ENCODE measurements around the gene TNFAIP8L1. TPM values are rescaled to one million over a fixed set of nuclear protein-coding genes. Genes with fewer than 3 reads are reported as not detected.

TNFAIP8L1 gene
- polyA plus RNA-seq, 1 donor (not counting 4 experiments of a cell fraction or from before 2014, with no cell fraction given): 4.7 TPM

DNA sequence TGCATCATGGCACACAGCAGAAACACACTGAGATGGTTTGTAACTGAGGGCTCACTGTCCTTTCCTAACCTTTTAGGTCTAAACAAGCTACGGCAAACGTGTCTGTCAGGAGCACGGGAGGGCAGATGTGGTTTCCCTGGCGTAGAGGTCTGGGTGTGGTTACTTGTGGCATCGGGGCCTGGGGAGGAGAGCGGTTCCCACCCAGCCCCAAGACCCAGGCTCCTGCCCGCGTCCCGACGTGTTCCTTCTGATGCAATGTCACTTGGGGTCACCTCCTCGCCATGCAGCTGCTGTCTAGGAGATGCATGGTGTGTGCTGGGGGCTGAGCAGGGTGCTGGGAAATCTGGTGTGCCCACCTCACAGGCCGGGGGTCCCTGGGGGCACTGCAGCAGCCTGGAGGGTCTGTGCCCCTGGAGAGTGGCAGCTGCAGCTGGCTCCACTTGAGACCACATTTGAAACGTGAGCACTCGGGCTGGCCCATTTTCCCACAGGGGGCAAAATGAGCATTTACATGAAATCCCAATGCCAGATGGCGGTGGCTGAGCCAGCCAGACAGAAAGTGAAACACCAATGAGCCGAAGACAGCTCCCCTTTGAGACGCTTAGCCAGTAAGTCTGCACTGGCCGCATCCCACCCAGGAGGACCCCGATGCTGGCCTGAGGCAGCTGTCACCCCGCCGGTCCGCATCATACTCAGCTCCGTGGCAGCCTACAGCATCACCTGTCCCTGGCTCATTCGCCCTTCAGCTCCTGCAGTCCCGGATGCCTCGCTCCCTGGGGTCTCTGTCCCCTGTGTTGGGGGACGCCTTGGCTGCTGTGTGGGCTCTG is 53.1 kb downstream of the TNFAIP8L1 start:
- H3K9ac ChIP-seq (ENCODE audit: control insufficient read depth, extremely low read depth, insufficient read depth, low read length): no peak overlapping the region
- no peaks in the 10 kb centered on the region for H3K9me3 ChIP-seq (ENCODE audit: control insufficient read depth, low read depth, low read length)
- peaks cover 10% of the 10 kb centered on the region for H3K79me2 ChIP-seq (ENCODE audit: control insufficient read depth, insufficient read depth, low read length)
- DNase-seq (ENCODE audit: low read depth, low spot score): no peak
- TF ChIP-seq, protein P1, sequence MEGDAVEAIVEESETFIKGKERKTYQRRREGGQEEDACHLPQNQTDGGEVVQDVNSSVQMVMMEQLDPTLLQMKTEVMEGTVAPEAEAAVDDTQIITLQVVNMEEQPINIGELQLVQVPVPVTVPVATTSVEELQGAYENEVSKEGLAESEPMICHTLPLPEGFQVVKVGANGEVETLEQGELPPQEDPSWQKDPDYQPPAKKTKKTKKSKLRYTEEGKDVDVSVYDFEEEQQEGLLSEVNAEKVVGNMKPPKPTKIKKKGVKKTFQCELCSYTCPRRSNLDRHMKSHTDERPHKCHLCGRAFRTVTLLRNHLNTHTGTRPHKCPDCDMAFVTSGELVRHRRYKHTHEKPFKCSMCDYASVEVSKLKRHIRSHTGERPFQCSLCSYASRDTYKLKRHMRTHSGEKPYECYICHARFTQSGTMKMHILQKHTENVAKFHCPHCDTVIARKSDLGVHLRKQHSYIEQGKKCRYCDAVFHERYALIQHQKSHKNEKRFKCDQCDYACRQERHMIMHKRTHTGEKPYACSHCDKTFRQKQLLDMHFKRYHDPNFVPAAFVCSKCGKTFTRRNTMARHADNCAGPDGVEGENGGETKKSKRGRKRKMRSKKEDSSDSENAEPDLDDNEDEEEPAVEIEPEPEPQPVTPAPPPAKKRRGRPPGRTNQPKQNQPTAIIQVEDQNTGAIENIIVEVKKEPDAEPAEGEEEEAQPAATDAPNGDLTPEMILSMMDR (optimal IDR thresholded peaks at IDR 0.05 in 1 of 3, IDR thresholded peaks at IDR 0.05 in 1 of 3, conservative IDR thresholded peaks at IDR 0.05 in 1 of 3; ENCODE audit: extremely low read depth in 1 of 3, insufficient read depth in 2 of 3, low read length in 3 of 3): no peak
- TF ChIP-seq EZH2 (IDR thresholded peaks at IDR 0.05; ENCODE audit: low read length): no peak
- H3K27ac ChIP-seq (ENCODE audit: control insufficient read depth, insufficient read depth, low read length): peak overlapping the region; percentile 86
- H3K36me3 ChIP-seq (ENCODE audit: control insufficient read depth in 2 of 2, extremely low read depth in 1 of 2, insufficient read depth in 2 of 2, low read length in 2 of 2): peaks cover 53 to 62% of the 10 kb centered on the region in 2 experiments
- H2AFZ ChIP-seq (ENCODE audit: control insufficient read depth, low read length): no peak overlapping the region
- H4K20me1 ChIP-seq (ENCODE audit: control insufficient read depth, extremely low read depth, insufficient read depth, low read length): no peaks in the 10 kb centered on the region
- H3K4me1 ChIP-seq (ENCODE audit: control insufficient read depth, extremely low read depth, insufficient read depth, low read length): peaks cover 42% of the 10 kb centered on the region
- no peak overlapping the region for H3K4me3 ChIP-seq (ENCODE audit: control insufficient read depth in 2 of 3, extremely low read depth in 1 of 3, insufficient read depth in 2 of 3, low read depth in 1 of 3, low read length in 3 of 3)
- dilution Hi-C loops (cut with MboI; ENCODE audit: extremely low pct_ligation_motif_present, low sequenced_read_pairs): no loop called here
- no peaks in the 10 kb centered on the region for H3K27me3 ChIP-seq (ENCODE audit: control insufficient read depth, extremely low read depth, insufficient read depth, low read length)
- no peak overlapping the region for H3K4me2 ChIP-seq (ENCODE audit: control insufficient read depth, extremely low read depth, insufficient read depth, low read depth, low read length)
- H3K9me1 ChIP-seq (ENCODE audit: control insufficient read depth, extremely low read depth, insufficient read depth, low read length): no peaks in the 10 kb centered on the region
- no peak for FAIRE-seq

DNA sequence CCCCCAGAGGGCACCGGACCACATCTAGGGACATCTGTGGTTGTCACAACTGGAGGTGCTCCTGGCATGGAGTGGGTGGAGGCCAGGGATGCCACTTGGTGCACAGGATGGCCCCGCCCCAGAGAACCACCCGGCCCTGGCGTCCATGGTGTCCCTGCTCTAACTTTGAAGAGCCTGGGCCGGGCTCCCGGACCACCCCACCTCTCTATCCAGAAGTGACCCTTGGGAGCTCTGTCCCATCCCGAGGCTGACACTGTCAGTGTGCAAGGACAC is 53.7 kb downstream of the TNFAIP8L1 start:
- Histone ChIP-seq H3K27me3 (ENCODE audit: control insufficient read depth, extremely low read depth, insufficient read depth, low read length) (no peaks in the 10 kb centered on the region), H3K4me2 (ENCODE audit: control insufficient read depth, extremely low read depth, insufficient read depth, low read depth, low read length) (no peak overlapping the region), H3K9me1 (ENCODE audit: control insufficient read depth, extremely low read depth, insufficient read depth, low read length) (no peaks in the 10 kb centered on the region), H3K27ac (ENCODE audit: control insufficient read depth, insufficient read depth, low read length) (peak overlapping the region; percentile 86), H3K9ac (ENCODE audit: control insufficient read depth, extremely low read depth, insufficient read depth, low read length) (peak overlapping the region; percentile 63), H3K36me3 (ENCODE audit: control insufficient read depth in 2 of 2, extremely low read depth in 1 of 2, insufficient read depth in 2 of 2, low read length in 2 of 2) (peaks cover 52 to 60% of the 10 kb centered on the region in 2 experiments), H4K20me1 (ENCODE audit: control insufficient read depth, extremely low read depth, insufficient read depth, low read length) (no peaks in the 10 kb centered on the region), H3K4me1 (ENCODE audit: control insufficient read depth, extremely low read depth, insufficient read depth, low read length) (peaks cover 48% of the 10 kb centered on the region), H3K79me2 (ENCODE audit: control insufficient read depth, insufficient read depth, low read length) (peaks cover 10% of the 10 kb centered on the region), H3K4me3 (ENCODE audit: control insufficient read depth in 2 of 3, extremely low read depth in 1 of 3, insufficient read depth in 2 of 3, low read depth in 1 of 3, low read length in 3 of 3) (no peak overlapping the region), H3K9me3 (ENCODE audit: control insufficient read depth, low read depth, low read length) (no peaks in the 10 kb centered on the region), H2AFZ (ENCODE audit: control insufficient read depth, low read length) (no peak overlapping the region)
- no peak for FAIRE-seq
- TF ChIP-seq EZH2 (IDR thresholded peaks at IDR 0.05; ENCODE audit: low read length): no peak
- TF ChIP-seq, protein P1 (optimal IDR thresholded peaks at IDR 0.05 in 1 of 3, IDR thresholded peaks at IDR 0.05 in 1 of 3, conservative IDR thresholded peaks at IDR 0.05 in 1 of 3; ENCODE audit: extremely low read depth in 1 of 3, insufficient read depth in 2 of 3, low read length in 3 of 3): no peak
- DNase-seq (ENCODE audit: low read depth, low spot score): no peak
- dilution Hi-C loops (cut with MboI; ENCODE audit: extremely low pct_ligation_motif_present, low sequenced_read_pairs): no loop called here

All from keratinocyte (primary cell).